ENCODE measurements around the gene LRFN2.

LRFN2 gene

GRCh38 chr6:40371621-40372020 is 215.5 kb downstream of the LRFN2 start:
- Mint-ChIP-seq H3K4me3 (no peak overlapping the region), H3K36me3 (peaks cover 2% of the 10 kb centered on the region), H3K27ac (peak overlapping the region; percentile 53), H3K4me1 (peaks cover 37% of the 10 kb centered on the region), H3K27me3 (no peaks in the 10 kb centered on the region), H3K9me3 (peaks cover 3% of the 10 kb centered on the region)

- Mint-ChIP-seq H3K9me3 (peaks cover 7% of the 10 kb centered on the region), H3K36me3 (peaks cover 4% of the 10 kb centered on the region), H3K4me1 (peaks cover 37% of the 10 kb centered on the region), H3K27ac (no peak overlapping the region), H3K27me3 (no peaks in the 10 kb centered on the region), H3K4me3 (no peak overlapping the region)
Measured at GRCh38 chr6:40371095-40371494, 216.1 kb downstream of the LRFN2 start.

- Mint-ChIP-seq H3K4me1 (peaks cover 28% of the 10 kb centered on the region), H3K27me3 (no peaks in the 10 kb centered on the region), H3K27ac (no peak overlapping the region), H3K36me3 (peaks cover 5% of the 10 kb centered on the region), H3K4me3 (peak overlapping the region; percentile 40), H3K9me3 (peaks cover 13% of the 10 kb centered on the region)
Measured at GRCh38 chr6:40369891-40370290, 217.3 kb downstream of the LRFN2 start.

- Mint-ChIP-seq H3K4me1 (peaks cover 28% of the 10 kb centered on the region), H3K9me3 (peaks cover 15% of the 10 kb centered on the region), H3K36me3 (peaks cover 6% of the 10 kb centered on the region), H3K27me3 (no peaks in the 10 kb centered on the region), H3K27ac (no peak overlapping the region), H3K4me3 (no peak overlapping the region)
Measured at GRCh38 chr6:40369042-40369441, 218.1 kb downstream of the LRFN2 start.

- H3K9me3 Mint-ChIP-seq, result peaks cover 15% of the 10 kb centered on the region
- peaks cover 4% of the 10 kb centered on the region for H3K36me3 Mint-ChIP-seq
- no peak overlapping the region for H3K27ac Mint-ChIP-seq
- no peaks in the 10 kb centered on the region for H3K4me1 Mint-ChIP-seq
- no peak overlapping the region for H3K4me3 Mint-ChIP-seq
- H3K27me3 Mint-ChIP-seq, result peaks cover 3% of the 10 kb centered on the region
Measured at GRCh38 chr6:40362859-40363258, 224.3 kb downstream of the LRFN2 start.

- no peak overlapping the region for H3K4me3 Mint-ChIP-seq
- no peak overlapping the region for H3K27ac Mint-ChIP-seq
- H3K4me1 Mint-ChIP-seq, result peaks cover 7% of the 10 kb centered on the region
- H3K36me3 Mint-ChIP-seq, result peaks cover under 1% of the 10 kb centered on the region
- H3K27me3 Mint-ChIP-seq, result peaks cover 3% of the 10 kb centered on the region
- H3K9me3 Mint-ChIP-seq, result peaks cover under 1% of the 10 kb centered on the region
Measured at GRCh38 chr6:40359808-40360207, 227.4 kb downstream of the LRFN2 start.

GRCh38 chr6:40358473-40359460 is 228.4 kb downstream of the LRFN2 start:
- Mint-ChIP-seq H3K4me3 (no peak overlapping the region), H3K27ac (no peak overlapping the region), H3K27me3 (peaks cover 3% of the 10 kb centered on the region), H3K9me3 (no peaks in the 10 kb centered on the region), H3K4me1 (peaks cover 7% of the 10 kb centered on the region), H3K36me3 (no peaks in the 10 kb centered on the region)

GRCh38 chr6:40356242-40356910 is 230.8 kb downstream of the LRFN2 start:
- H3K9me3 Mint-ChIP-seq, result no peaks in the 10 kb centered on the region
- no peaks in the 10 kb centered on the region for H3K36me3 Mint-ChIP-seq
- H3K27ac Mint-ChIP-seq, result no peak overlapping the region
- peaks cover 7% of the 10 kb centered on the region for H3K4me1 Mint-ChIP-seq
- no peaks in the 10 kb centered on the region for H3K27me3 Mint-ChIP-seq
- H3K4me3 Mint-ChIP-seq, result no peak overlapping the region

- Mint-ChIP-seq H3K27ac (no peak overlapping the region), H3K4me1 (peaks cover 7% of the 10 kb centered on the region), H3K27me3 (no peaks in the 10 kb centered on the region), H3K9me3 (no peaks in the 10 kb centered on the region), H3K4me3 (no peak overlapping the region), H3K36me3 (no peaks in the 10 kb centered on the region)
Measured at GRCh38 chr6:40355532-40355931, 231.6 kb downstream of the LRFN2 start.

GRCh38 chr6:40355066-40355465 is 232.1 kb downstream of the LRFN2 start:
- no peak overlapping the region for H3K27ac Mint-ChIP-seq
- H3K27me3 Mint-ChIP-seq, result no peaks in the 10 kb centered on the region
- no peaks in the 10 kb centered on the region for H3K36me3 Mint-ChIP-seq
- no peak overlapping the region for H3K4me3 Mint-ChIP-seq
- H3K4me1 Mint-ChIP-seq, result peaks cover 7% of the 10 kb centered on the region
- no peaks in the 10 kb centered on the region for H3K9me3 Mint-ChIP-seq

- Mint-ChIP-seq H3K27me3 (no peaks in the 10 kb centered on the region), H3K4me1 (peaks cover 7% of the 10 kb centered on the region), H3K27ac (no peak overlapping the region), H3K9me3 (no peaks in the 10 kb centered on the region), H3K4me3 (no peak overlapping the region), H3K36me3 (no peaks in the 10 kb centered on the region)
Measured at GRCh38 chr6:40353967-40354452, 233.2 kb downstream of the LRFN2 start.

- no peaks in the 10 kb centered on the region for H3K9me3 Mint-ChIP-seq
- H3K27ac Mint-ChIP-seq, result no peak overlapping the region
- peaks cover 7% of the 10 kb centered on the region for H3K4me1 Mint-ChIP-seq
- no peaks in the 10 kb centered on the region for H3K27me3 Mint-ChIP-seq
- no peak overlapping the region for H3K4me3 Mint-ChIP-seq
- H3K36me3 Mint-ChIP-seq, result no peaks in the 10 kb centered on the region
Measured at GRCh38 chr6:40353197-40353966, 233.8 kb downstream of the LRFN2 start.

- H3K4me1 Mint-ChIP-seq, result peaks cover 7% of the 10 kb centered on the region
- H3K27ac Mint-ChIP-seq, result no peak overlapping the region
- H3K4me3 Mint-ChIP-seq, result no peak overlapping the region
- no peaks in the 10 kb centered on the region for H3K27me3 Mint-ChIP-seq
- H3K9me3 Mint-ChIP-seq, result no peaks in the 10 kb centered on the region
- H3K36me3 Mint-ChIP-seq, result no peaks in the 10 kb centered on the region
Measured at GRCh38 chr6:40352527-40353170, 234.5 kb downstream of the LRFN2 start.

- no peaks in the 10 kb centered on the region for H3K27me3 Mint-ChIP-seq
- no peak overlapping the region for H3K4me3 Mint-ChIP-seq
- no peaks in the 10 kb centered on the region for H3K9me3 Mint-ChIP-seq
- no peak overlapping the region for H3K27ac Mint-ChIP-seq
- peaks cover 7% of the 10 kb centered on the region for H3K4me1 Mint-ChIP-seq
- no peaks in the 10 kb centered on the region for H3K36me3 Mint-ChIP-seq
Measured at GRCh38 chr6:40352006-40352405, 235.2 kb downstream of the LRFN2 start.

- no peak overlapping the region for H3K4me3 Mint-ChIP-seq
- H3K4me1 Mint-ChIP-seq, result no peaks in the 10 kb centered on the region
- H3K27ac Mint-ChIP-seq, result no peak overlapping the region
- no peaks in the 10 kb centered on the region for H3K9me3 Mint-ChIP-seq
- no peaks in the 10 kb centered on the region for H3K36me3 Mint-ChIP-seq
- no peaks in the 10 kb centered on the region for H3K27me3 Mint-ChIP-seq
Measured at GRCh38 chr6:40350747-40351217, 236.4 kb downstream of the LRFN2 start.
